IMR-90 (cell line): ENCODE results near the gene LARP1. TPM values are rescaled to one million over a fixed set of nuclear protein-coding genes. Genes with fewer than 3 reads are reported as not detected.

Experiments used
- ATAC-seq: fragments of 200-7000 bp; cut with Tn5 transposase; 2 replicates; pipeline ENCODE4 v1.9.1; 2020; ENCODE audit warnings: low read depth, mild to moderate bottlenecking, moderate library complexity
- BruUV-seq: library from RNA; stranded (reverse); fragments of 400-500 nt; replicated peaks from 2 replicates; lab custom pipeline; 2021; lab: Mats Ljungman, UMichigan
- CTCF ChIA-PET: fragments of 300-600 bp; formaldehyde crosslinking; extraction: SDS; loops from one replicate; lab custom pipeline; 2021; ENCODE audit warnings: antibody characterized with exemption; lab: Yijun Ruan, JAX
- POLR2A ChIA-PET: fragments of 300-600 bp; sonication (Branson Sonifier 250); formaldehyde crosslinking; loops from one replicate; lab custom pipeline; 2022; ENCODE audit warnings: antibody characterized with exemption; ENCODE audit not compliant: unreplicated experiment; lab: Charles Lee
- DNase-seq: peaks from one replicate; pipeline ENCODE4 v3.0.0; 2013
- H2AFZ ChIP-seq: replicated peaks from 2 replicates; pipeline ENCODE3; 2013; ENCODE audit warnings: low read length, mild to moderate bottlenecking; ENCODE audit not compliant: poor library complexity
- H2AK5ac ChIP-seq: 2 replicates; pipeline ENCODE4 v1.6.1; 2013; ENCODE audit warnings: low read depth, low read length, inconsistent platforms
- H2AK9ac ChIP-seq: replicated peaks from 2 replicates; pipeline ENCODE3; 2013; ENCODE audit warnings: mild to moderate bottlenecking, low read depth, low read length, moderate library complexity; ENCODE audit not compliant: poor library complexity
- H2BK120ac ChIP-seq: 2 replicates; pipeline ENCODE4 v1.6.1; 2013; ENCODE audit warnings: low read depth, low read length, inconsistent platforms
- H2BK15ac ChIP-seq: 3 replicates; pipeline ENCODE4 v1.6.1; 2013; ENCODE audit warnings: low read depth, low read length, inconsistent platforms
- H2BK20ac ChIP-seq: 2 replicates; pipeline ENCODE4 v1.6.1; 2013; ENCODE audit warnings: low read depth, mild to moderate bottlenecking, inconsistent platforms, low read length, moderate library complexity
- H2BK5ac ChIP-seq: 2 replicates; pipeline ENCODE4 v1.6.1; 2013; ENCODE audit warnings: mild to moderate bottlenecking, low read depth, low read length, inconsistent platforms; ENCODE audit not compliant: poor library complexity, severe bottlenecking
- H3K14ac ChIP-seq: replicated peaks from 2 replicates; pipeline ENCODE4 v1.6.1; 2013; ENCODE audit warnings: low read depth, low read length, inconsistent platforms
- H3K18ac ChIP-seq: 2 replicates; pipeline ENCODE4 v1.6.1; 2013; ENCODE audit warnings: low read depth, low read length, control low read depth
- H3K23ac ChIP-seq: 2 replicates; pipeline ENCODE4 v1.6.1; 2013; ENCODE audit warnings: low read depth, low read length, inconsistent platforms
- H3K27ac ChIP-seq: 2 replicates; pipeline ENCODE4 v1.5.1; 2013; ENCODE audit warnings: mild to moderate bottlenecking, control low read depth, low read length; ENCODE audit not compliant: insufficient read depth
- H3K27me3 ChIP-seq: 2 replicates; pipeline ENCODE4 v1.6.1; 2013; ENCODE audit warnings: low read length; ENCODE audit not compliant: control insufficient read depth, insufficient read depth
- H3K36me3 ChIP-seq: 2 replicates; pipeline ENCODE4 v1.6.1; 2013; ENCODE audit warnings: low read length, mixed read lengths; ENCODE audit not compliant: control insufficient read depth, insufficient read depth
- H3K4ac ChIP-seq: 2 replicates; pipeline ENCODE4 v1.6.1; 2013; ENCODE audit warnings: low read depth, low read length, inconsistent platforms
- H3K4me1 ChIP-seq: 2 replicates; pipeline ENCODE4 v1.6.1; 2013; ENCODE audit warnings: low read length, mixed read lengths; ENCODE audit not compliant: control insufficient read depth, insufficient read depth
- H3K4me2 ChIP-seq: 2 replicates; pipeline ENCODE4 v1.6.1; 2013; ENCODE audit warnings: low read depth, mild to moderate bottlenecking, control low read depth, low read length, moderate library complexity
- H3K4me3 ChIP-seq: 2 replicates; pipeline ENCODE4 v1.5.1; 2013; ENCODE audit warnings: low read depth, mild to moderate bottlenecking, control low read depth, low read length, moderate library complexity; ENCODE audit not compliant: insufficient read depth
- H3K56ac ChIP-seq: 2 replicates; pipeline ENCODE4 v1.6.1; 2013; ENCODE audit warnings: low read length, inconsistent platforms; ENCODE audit not compliant: insufficient read depth; ENCODE audit errors: extremely low read depth
- H3K79me1 ChIP-seq, 2 experiments: 2 replicates each; pipeline ENCODE4 v1.6.1; 2013; ENCODE audit warnings: low read length in 2 of 2, inconsistent platforms in 1 of 2, low read depth in 1 of 2
- H3K9ac ChIP-seq: 2 replicates; pipeline ENCODE4 v1.6.1; 2013; ENCODE audit warnings: low read depth, low read length, control low read depth
- H3K9me1 ChIP-seq: 2 replicates; pipeline ENCODE4 v1.6.1; 2013; ENCODE audit warnings: low read length, inconsistent platforms; ENCODE audit not compliant: insufficient read depth
- H3K9me3 ChIP-seq: 2 replicates; pipeline ENCODE4 v1.6.1; 2013; ENCODE audit warnings: low read length; ENCODE audit not compliant: control insufficient read depth, insufficient read depth
- H4K20me1 ChIP-seq: 2 replicates; pipeline ENCODE4 v1.6.1; 2013; ENCODE audit warnings: low read length, inconsistent platforms; ENCODE audit not compliant: insufficient read depth
- H4K5ac ChIP-seq: 2 replicates; pipeline ENCODE4 v1.6.1; 2013; ENCODE audit warnings: mild to moderate bottlenecking, low read depth, low read length, control low read depth
- H4K8ac ChIP-seq, 2 experiments: 2 replicates each; pipeline ENCODE4 v1.6.1; 2013; ENCODE audit warnings: low read depth in 2 of 2, low read length in 2 of 2, control low read depth in 1 of 2, inconsistent platforms in 1 of 2
- H4K91ac ChIP-seq: 2 replicates; pipeline ENCODE4 v1.6.1; 2013; ENCODE audit warnings: low read depth, low read length, inconsistent platforms; ENCODE audit not compliant: insufficient read depth
- CEBPB ChIP-seq: IDR thresholded peaks from 2 replicates; pipeline ENCODE4 v1.6.1; 2012; ENCODE audit warnings: low read depth, low read length, improper control_type of control experiment
- CHD1 ChIP-seq: IDR thresholded peaks from 2 replicates; pipeline ENCODE4 v1.6.1; 2012; ENCODE audit warnings: low read depth, low read length, improper control_type of control experiment
- MAFK ChIP-seq: IDR thresholded peaks from 2 replicates; pipeline ENCODE4 v1.6.1; 2012; ENCODE audit warnings: low read depth, low read length, improper control_type of control experiment
- MAZ ChIP-seq: IDR thresholded peaks from 2 replicates; pipeline ENCODE4 v1.6.1; 2012; ENCODE audit warnings: low read depth, mild to moderate bottlenecking, low read length, improper control_type of control experiment, moderate library complexity, borderline replicate concordance
- RAD21 ChIP-seq: IDR thresholded peaks from 2 replicates; pipeline ENCODE4 v1.6.1; 2012; ENCODE audit warnings: low read length, improper control_type of control experiment
- RCOR1 ChIP-seq: IDR thresholded peaks from 2 replicates; pipeline ENCODE4 v1.6.1; 2012; ENCODE audit warnings: mild to moderate bottlenecking, low read length, improper control_type of control experiment; ENCODE audit not compliant: insufficient replicate concordance
- WGBS, 2 experiments: methylation state at CpG; one replicate each; pipeline versions ENCODE4 v1.1.5 to v1.1.7; 2013; ENCODE audit warnings: missing lambda C conversion rate in 2 of 2; ENCODE audit not compliant: insufficient read length in 1 of 2; ENCODE audit errors: extremely low coverage in 2 of 2; 5-methylcytosine and 5-hydroxymethylcytosine counted together
- dilution Hi-C: fragments of 300-500 bp; cut with HindIII; formaldehyde crosslinking; loops from one replicate; pipeline ENCODE4 v1.14.3; 2018; ENCODE audit warnings: low sequenced_read_pairs; ENCODE audit not compliant: unreplicated experiment
- in situ Hi-C: fragments of 300-500 bp; cut with MboI; formaldehyde crosslinking; loops from 3 replicates; pipeline ENCODE4 v1.14.3; 2019; ENCODE audit warnings: low sequenced_read_pairs, inconsistent platforms, mixed read lengths
- intact Hi-C: fragments of 100-400 bp; cut with micrococcal nuclease; formaldehyde crosslinking; loops from 2 replicates; pipeline ENCODE4 v1.10.0; 2022
- polyA plus RNA-seq, 3 experiments: library from polyadenylated mRNA; depleted of rRNA; stranded (reverse); fragments of >200 nt; gene quantifications; 2 replicates each; pipeline ENCODE4 v1.2.3, GENCODE V29; 2012; ENCODE audit warnings: low replicate concordance in 1 of 3
- total RNA-seq: library from RNA; depleted of rRNA; stranded (reverse); fragments of >200 nt; gene quantifications from 2 replicates; pipeline ENCODE4 v1.2.3, GENCODE V29; 2012

Gene LARP1
- total and polyA plus RNA-seq, 2 of the 4 experiments (the other 2 are of a cell fraction): 47.3 to 77.4 TPM

- dilution Hi-C loops: no loop called here
- Histone ChIP-seq H4K8ac (no peak overlapping the region), H3K9me1 (peaks cover 56% of the 10 kb centered on the region), H2BK120ac (no peak overlapping the region), H3K79me1 (peaks cover 14 to 89% of the 10 kb centered on the region in 2 experiments), H4K5ac (no peak overlapping the region), H3K56ac (no peak overlapping the region), H3K4ac (no peak overlapping the region), H3K9ac (no peak overlapping the region), H2BK5ac (no peak overlapping the region), H3K4me2 (peak overlapping the region; percentile 76), H3K4me1 (peaks cover 25% of the 10 kb centered on the region), H3K27ac (peak overlapping the region; percentile 39; the same call in 1 of the 2 replicates), H3K9me3 (no peaks in the 10 kb centered on the region), H3K27me3 (no peaks in the 10 kb centered on the region), H2BK20ac (no peak overlapping the region), H3K18ac (no peak overlapping the region), H4K20me1 (peaks cover 97% of the 10 kb centered on the region), H3K14ac (no peak overlapping the region), H2AFZ (no peak overlapping the region), H4K91ac (no peak overlapping the region), H2AK5ac (no peak overlapping the region), H2AK9ac (no peak overlapping the region), H3K36me3 (no peaks in the 10 kb centered on the region), H3K4me3 (no peak overlapping the region), H2BK15ac (no peak overlapping the region), H3K23ac (no peak overlapping the region)
- BruUV-seq: no TSS peak
- CTCF ChIA-PET: no interaction called here
- WGBS, 2 experiments: 6% methylated on average over 3 of the region's 10 CpGs; no CpG with 5 or more reads in 1 of the 2 experiments
- peak; percentile 92 for DNase-seq
- intact Hi-C loops: no loop called here
- peak; percentile 94 for ATAC-seq
- POLR2A ChIA-PET: no interaction called here
- TF ChIP-seq RAD21 (peak; percentile 32), MAZ (peak; percentile 51; the same call in 1 of the 2 replicates), RCOR1 (no peak), CHD1 (no peak), CEBPB (no peak), MAFK (no peak)
- in situ Hi-C loops: no loop called here
Measured at GRCh38 chr5:154771383-154771901, 16.3 kb downstream of the LARP1 start.
